A549 (cell line): ENCODE measurements around the gene AEBP2. TPM values are rescaled to one million over a fixed set of nuclear protein-coding genes. Genes with fewer than 3 reads are reported as not detected.

Source experiments
- BCL3 ChIP-seq: fragments of >200 bp; sonication (Bioruptor Twin); formaldehyde crosslinking; IDR thresholded peaks from 3 replicates; pipeline ENCODE4 v1.6.1; 2016
- CBX2 ChIP-seq: fragments of 200-600 bp; sonication (generic); IDR thresholded peaks from 2 replicates; pipeline ENCODE4 v1.6.1; 2016; ENCODE audit warnings: low read depth, mild to moderate bottlenecking, borderline replicate concordance
- CBX8 ChIP-seq: fragments of 200-600 bp; sonication (generic); IDR thresholded peaks from 2 replicates; pipeline ENCODE4 v1.6.1; 2016
- CHD2 ChIP-seq: fragments of 150-350 bp; IDR thresholded peaks from 2 replicates; pipeline ENCODE4 v1.6.1; 2014; ENCODE audit warnings: low read length; ENCODE audit not compliant: partially characterized antibody
- CTCF ChIP-seq: fragments of >200 bp; sonication (Bioruptor Twin); formaldehyde crosslinking; IDR thresholded peaks from 3 replicates; pipeline ENCODE4 v1.5.1; 2016
- FOSL2 ChIP-seq, 2 experiments: fragments of 450-650 bp in 1 of 2; fragments of >200 bp in 1 of 2; sonication (Bioruptor Twin) in 1 of 2; formaldehyde crosslinking; IDR thresholded peaks; 2 replicates each; pipeline versions ENCODE4 v1.5.0 to v1.6.1; 2016 to 2020; ENCODE audit warnings: mild to moderate bottlenecking in 1 of 2, moderate library complexity in 1 of 2
- GATA3 ChIP-seq: IDR thresholded peaks from 2 replicates; pipeline ENCODE4 v1.6.1; 2012; ENCODE audit warnings: borderline replicate concordance
- HES2 ChIP-seq: fragments of >200 bp; sonication (Bioruptor Twin); formaldehyde crosslinking; IDR thresholded peaks from 2 replicates; pipeline ENCODE4 v1.6.1; 2016
- HEYL ChIP-seq: fragments of 250-450 bp; sonication (Bioruptor Pico); IDR thresholded peaks from 2 replicates; pipeline ENCODE4 v1.8.0; 2021; ENCODE audit warnings: mild to moderate bottlenecking, moderate library complexity
- HOXA7 ChIP-seq: fragments of 250-450 bp; sonication (Bioruptor Pico); IDR thresholded peaks from 2 replicates; pipeline ENCODE4 v1.5.0; 2020; ENCODE audit warnings: mild to moderate bottlenecking, moderate library complexity
- HOXB13 ChIP-seq: fragments of 250-450 bp; sonication (Bioruptor Pico); IDR thresholded peaks from 2 replicates; pipeline ENCODE4 v1.5.0; 2020; ENCODE audit warnings: low read depth, mild to moderate bottlenecking, moderate library complexity
- JUNB ChIP-seq: fragments of >200 bp; sonication (Bioruptor Twin); formaldehyde crosslinking; IDR thresholded peaks from 2 replicates; pipeline ENCODE4 v1.6.1; 2016
- KDM5A ChIP-seq: fragments of 200-600 bp; sonication (generic); IDR thresholded peaks from 2 replicates; pipeline ENCODE4 v1.6.1; 2016; ENCODE audit warnings: antibody characterized with exemption, mild to moderate bottlenecking
- MAX ChIP-seq: IDR thresholded peaks from 2 replicates; pipeline ENCODE4 v1.6.1; 2012
- MAZ ChIP-seq: fragments of 150-350 bp; IDR thresholded peaks from 2 replicates; pipeline ENCODE4 v1.6.1; 2014; ENCODE audit warnings: antibody characterized with exemption, low read depth, low read length, borderline replicate concordance
- NPAS2 ChIP-seq: fragments of 250-450 bp; sonication (Bioruptor Pico); IDR thresholded peaks from 2 replicates; pipeline ENCODE4 v1.8.0; 2022; ENCODE audit warnings: mild to moderate bottlenecking, moderate library complexity, borderline replicate concordance
- POLR2AphosphoS2 ChIP-seq: conservative IDR thresholded peaks from 2 replicates; pipeline ENCODE4 v1.6.1; 2012; ENCODE audit warnings: low read length, improper control_type of control experiment, inconsistent platforms
- RAD21 ChIP-seq, 2 experiments: fragments of >200 bp in 1 of 2; sonication (Bioruptor Twin) in 1 of 2; formaldehyde crosslinking in 1 of 2; IDR thresholded peaks in 1 of 2; conservative IDR thresholded peaks in 1 of 2; 2 replicates in 1 of 2; 3 replicates in 1 of 2; pipeline ENCODE4 v1.6.1; 2012 to 2018; ENCODE audit warnings: inconsistent platforms in 1 of 2
- RARB ChIP-seq: fragments of 250-450 bp; sonication (Bioruptor Pico); IDR thresholded peaks from 2 replicates; pipeline ENCODE4 v1.8.0; 2021; ENCODE audit warnings: mild to moderate bottlenecking, moderate library complexity
- TFCP2L1 ChIP-seq: fragments of 250-450 bp; sonication (Bioruptor Pico); IDR thresholded peaks from 2 replicates; pipeline ENCODE4 v1.5.0; 2021; ENCODE audit warnings: mild to moderate bottlenecking
- TP53 ChIP-seq: fragments of 250-450 bp; sonication (Bioruptor Pico); IDR thresholded peaks from 2 replicates; pipeline ENCODE4 v1.5.0; 2021; ENCODE audit warnings: mild to moderate bottlenecking, moderate library complexity
- USF2 ChIP-seq: fragments of 450-650 bp; IDR thresholded peaks from 2 replicates; pipeline ENCODE4 v1.6.1; 2014; ENCODE audit warnings: antibody characterized with exemption
- ZC3H11A ChIP-seq: fragments of 450-650 bp; IDR thresholded peaks from 2 replicates; pipeline ENCODE4 v1.6.1; 2014; ENCODE audit warnings: antibody characterized with exemption, mild to moderate bottlenecking
- ZFP36 ChIP-seq: fragments of 450-650 bp; IDR thresholded peaks from 2 replicates; pipeline ENCODE4 v1.6.1; 2014; ENCODE audit warnings: borderline replicate concordance; ENCODE audit not compliant: partially characterized antibody
- ZNF302 ChIP-seq: fragments of 250-450 bp; sonication (Bioruptor Pico); IDR thresholded peaks from 2 replicates; pipeline ENCODE4 v1.9.0; 2021; ENCODE audit warnings: inconsistent platforms, mild to moderate bottlenecking, moderate library complexity
- ZSCAN20 ChIP-seq: fragments of 250-450 bp; sonication (Bioruptor Pico); IDR thresholded peaks from 2 replicates; pipeline ENCODE4 v1.8.0; 2022; ENCODE audit warnings: mild to moderate bottlenecking, moderate library complexity
- polyA plus RNA-seq, 4 experiments: library from polyadenylated mRNA; depleted of rRNA in 3 of 4; stranded (reverse); fragments of >200 nt; fragmentation: RNase III in 1 of 4; extraction: RNeasy Plus Mini Kit Qiagen cat#74134 plus additional on column Dnase treatment in 1 of 4; gene quantifications; 2 replicates in 3 of 4; 3 replicates in 1 of 4; pipeline ENCODE4 v1.2.3, GENCODE V29; 2011 to 2017

Gene AEBP2
- polyA plus RNA-seq, 2 of the 4 experiments (the other 2 are of a cell fraction): 23.5 to 27.3 TPM

GRCh38 chr12:19439059-19440018, at the start of gene AEBP2 (continued):
- TF ChIP-seq USF2 (no peak), RARB (CRISPR knock-in tag) (no peak), ZFP36 (no peak), MAZ (0 out of 2 replicates have a peak, but pooled peaks have one; percentile 9), NPAS2 (CRISPR knock-in tag) (0 out of 2 replicates have a peak, but pooled peaks have one; percentile 19), CHD2 (no peak), ZNF302 (CRISPR knock-in tag) (no peak), ZC3H11A (no peak), KDM5A (no peak), POLR2AphosphoS2 (no peak), HOXB13 (0 out of 2 replicates have a peak, but pooled peaks have one; percentile 54), ZSCAN20 (CRISPR knock-in tag) (peak; percentile 85; the same call in 1 of the 2 replicates), TP53 (CRISPR knock-in tag) (peak; percentile 82; the same call in 1 of the 2 replicates), CBX2 (no peak), HES2 (no peak), JUNB (no peak), FOSL2 (IDR thresholded peaks at IDR 0.05) (no peak), FOSL2 (CRISPR knock-in tag; IDR thresholded peaks at IDR 0.05) (peak; percentile 31; the same call in 1 of the 2 replicates), BCL3 (peak; percentile 76; the same call in 1 of the 3 replicates), RAD21 (conservative IDR thresholded peaks at IDR 0.05 in 1 of 2, IDR thresholded peaks at IDR 0.05 in 1 of 2) (peak in 1 of 2 experiments; percentile 8; a peak in 1 of 5 replicates), HEYL (CRISPR knock-in tag) (peak; percentile 76; the same call in 1 of the 2 replicates), MAX (peak; percentile 99), GATA3 (no peak), CBX8 (no peak), HOXA7 (CRISPR knock-in tag) (no peak), CTCF (no peak), TFCP2L1 (CRISPR knock-in tag) (no peak)
